Sigmoid colon (tissue), 4 donors: ENCODE data around the gene RELN.

Experiments used
- CTCF ChIP-seq, 4 experiments: fragments of 450-650 bp in 3 of 4; fragments of 200-600 bp in 1 of 4; IDR thresholded peaks; one replicate each; pipeline ENCODE4 v1.5.1; 2016 to 2019; ENCODE audit warnings: antibody characterized with exemption in 4 of 4, mild to moderate bottlenecking in 3 of 4, moderate library complexity in 2 of 4
- EP300 ChIP-seq, 4 donors: sonication (generic); formaldehyde crosslinking; IDR thresholded peaks; one replicate each; pipeline ENCODE4 v1.6.1; 2017; ENCODE audit warnings: antibody characterized with exemption in 4 of 4
- POLR2A ChIP-seq, 2 donors: fragments of 450-650 bp; IDR thresholded peaks; one replicate each; pipeline ENCODE4 v1.6.1; 2016; ENCODE audit warnings: antibody characterized with exemption in 2 of 2, mild to moderate bottlenecking in 2 of 2, moderate library complexity in 2 of 2
- POLR2AphosphoS5 ChIP-seq, 4 donors: sonication (generic); formaldehyde crosslinking; IDR thresholded peaks; one replicate each; pipeline ENCODE4 v1.6.1; 2017; ENCODE audit warnings: antibody characterized with exemption in 4 of 4

DNA sequence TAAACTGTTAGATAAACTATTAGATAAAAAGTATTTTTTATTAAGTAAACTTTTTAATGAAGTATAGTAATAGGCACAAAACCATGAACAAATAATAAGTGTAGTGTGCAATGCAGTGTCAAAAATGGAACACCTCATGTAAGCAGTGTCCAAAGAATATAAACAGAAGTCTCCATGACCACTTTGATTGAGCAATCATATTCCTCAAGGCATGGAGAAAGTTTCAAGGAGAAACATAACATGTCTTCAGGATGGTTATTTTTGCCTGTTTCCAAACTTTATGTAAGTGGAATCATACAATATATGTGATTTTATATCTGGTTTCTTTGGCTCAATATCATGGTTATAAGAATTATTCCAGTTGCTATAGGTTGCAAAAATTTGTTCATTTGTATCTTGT is 6.1 kb upstream of the RELN start:
- no peak for TF ChIP-seq CTCF (IDR thresholded peaks at IDR 0.05)
- no peak for TF ChIP-seq POLR2A (IDR thresholded peaks at IDR 0.05)
- no peak for TF ChIP-seq POLR2AphosphoS5 (IDR thresholded peaks at IDR 0.05)
- no peak for TF ChIP-seq EP300 (IDR thresholded peaks at IDR 0.05)
